IPS DF 19.7 (cell line): ENCODE results near the gene TRAF2.
"Not testable (repeated sequence)": the region's sequence is repeated elsewhere in the genome, so short reads cannot be mapped to it uniquely, and the experiment has no call there.

Experiments used
- DNase-seq: peaks from one replicate; pipeline ENCODE4 v3.0.0-alpha.2; 2013; ENCODE audit warnings: low read depth, low spot score

Gene TRAF2

GRCh38 chr9:136857581-136858412 is 28.5 kb upstream of the TRAF2 start:
- no peak for DNase-seq

DNA sequence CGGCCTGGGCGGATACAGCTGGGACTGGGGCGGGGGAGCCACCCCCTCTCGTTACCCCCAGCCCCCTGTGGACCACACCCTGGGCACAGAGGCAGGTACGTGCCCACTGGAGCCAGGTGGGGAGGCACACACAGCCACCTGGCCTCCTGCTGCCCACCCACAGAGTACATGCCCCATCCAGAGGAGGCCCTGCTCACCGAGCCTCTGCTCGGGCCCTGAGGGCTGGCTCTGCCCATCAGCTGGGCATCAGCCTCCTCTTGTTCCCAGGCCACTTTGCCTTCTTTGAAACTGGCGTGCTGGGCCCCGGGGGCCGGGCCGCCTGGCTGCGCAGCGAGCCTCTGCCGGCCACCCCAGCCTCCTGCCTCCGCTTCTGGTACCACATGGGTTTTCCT is 27.9 kb upstream of the TRAF2 start:
- no peak for DNase-seq

- DNase-seq: no peak
Observed at GRCh38 chr9:136858844-136859757, 27.2 kb upstream of the TRAF2 start.

DNA sequence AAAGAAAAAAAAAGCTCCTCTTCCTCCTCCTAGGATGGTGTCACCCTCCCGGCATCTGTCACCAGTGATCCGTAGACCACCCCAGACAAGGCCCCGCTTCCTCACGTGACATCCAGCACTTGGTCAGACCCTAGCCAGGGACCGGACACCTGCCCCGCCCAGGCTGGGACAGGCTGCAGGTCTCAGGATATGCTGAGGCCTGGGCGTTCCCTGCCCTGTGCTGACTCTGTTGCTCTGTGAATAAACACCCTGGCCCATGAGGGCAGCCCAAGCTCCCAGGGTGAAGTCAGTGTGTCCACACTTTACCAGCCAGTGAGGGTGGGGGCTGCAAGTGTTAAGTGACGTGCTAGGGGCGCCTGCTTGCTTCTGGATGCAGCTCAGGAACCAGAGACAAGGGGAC is 25.8 kb upstream of the TRAF2 start:
- DNase-seq: no peak

GRCh38 chr9:136860933-136861873 is 25.1 kb upstream of the TRAF2 start:
- no peak for DNase-seq

- no peak for DNase-seq
Observed at GRCh38 chr9:136861874-136862457, 24.4 kb upstream of the TRAF2 start.

DNA sequence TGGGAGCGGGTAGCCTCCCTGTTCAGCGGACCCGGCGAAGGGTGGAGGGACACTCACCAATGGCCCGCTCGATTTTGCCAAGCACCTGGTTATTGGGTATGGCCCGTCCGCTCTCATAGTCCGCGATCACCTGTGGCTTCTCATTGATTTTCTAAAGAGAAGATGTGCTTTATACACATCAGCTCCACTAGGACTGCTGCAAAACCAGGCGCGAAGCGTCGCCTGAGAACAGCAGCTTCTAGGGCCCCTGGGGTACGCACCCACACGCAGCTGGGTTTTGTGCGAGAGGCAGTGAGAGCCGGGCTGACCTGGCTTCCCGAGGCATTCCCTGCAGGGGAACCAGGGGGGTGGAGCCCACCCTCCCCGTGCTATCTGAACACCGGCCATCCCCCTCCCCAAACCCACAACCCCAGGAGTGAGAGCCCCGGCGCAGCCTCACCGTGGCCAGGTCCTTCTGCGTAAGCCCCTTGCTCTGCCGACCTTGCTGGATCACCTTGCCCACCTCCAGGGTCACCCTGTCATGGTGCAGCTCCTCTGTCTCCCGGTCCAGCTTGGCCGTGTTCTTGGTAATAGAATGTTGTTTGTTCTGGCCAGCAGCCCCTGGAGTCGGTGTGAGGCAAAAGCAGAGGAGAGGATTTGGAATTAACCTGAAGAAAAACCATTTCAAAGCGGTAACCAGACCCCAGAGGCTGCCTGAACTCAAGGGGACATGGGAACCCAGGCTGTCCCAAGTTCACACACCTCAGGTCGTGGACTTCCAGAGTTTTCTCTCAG is 23.3 kb upstream of the TRAF2 start:
- DNase-seq: no peak

GRCh38 chr9:136863623-136864273 is 22.6 kb upstream of the TRAF2 start:
- DNase-seq: no peak

- DNase-seq: no peak
Observed at GRCh38 chr9:136865041-136865767, 21.1 kb upstream of the TRAF2 start.

DNA sequence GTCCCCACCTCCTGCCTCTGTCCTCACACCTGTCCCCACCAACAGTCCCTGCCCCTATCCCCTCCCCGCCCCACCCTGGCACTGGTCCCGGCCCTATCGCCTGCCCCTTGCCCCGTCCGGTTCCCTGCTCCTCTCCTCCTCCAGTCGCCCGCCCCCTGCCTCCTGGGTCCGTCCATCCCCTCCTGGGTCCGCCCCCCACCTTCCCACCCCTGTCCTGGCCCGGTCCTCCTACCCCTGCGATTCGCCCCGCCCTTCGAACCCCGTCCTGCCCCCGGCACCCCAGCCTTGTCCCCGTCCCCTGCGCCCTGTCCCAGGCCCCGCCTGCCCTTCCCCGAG is 20.6 kb upstream of the TRAF2 start:
- no peak for DNase-seq

DNA sequence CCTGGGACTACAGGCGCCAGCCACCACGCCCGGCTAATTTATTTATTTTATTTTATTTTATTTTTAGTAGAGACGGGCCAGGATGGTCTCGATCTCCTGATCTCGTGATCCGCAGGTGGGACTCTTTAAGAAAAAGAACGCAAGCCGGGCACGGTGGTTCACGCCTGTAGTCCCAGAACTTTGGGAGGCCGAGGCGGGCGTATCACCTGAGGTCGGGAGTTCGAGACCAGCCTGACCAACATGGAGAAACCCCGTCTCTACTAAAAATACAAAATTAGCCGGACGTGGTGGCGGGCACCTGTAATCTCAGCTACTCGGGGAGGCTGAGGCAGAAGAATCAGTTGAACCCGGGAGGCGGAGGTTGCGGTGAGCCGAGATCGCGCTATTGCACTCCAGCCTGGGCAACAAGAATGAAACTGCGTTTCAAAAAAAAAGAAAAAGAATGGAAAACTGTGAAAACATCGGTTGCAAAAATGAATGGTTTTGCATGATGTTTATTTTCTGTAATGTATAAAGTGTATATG is 19.4 kb upstream of the TRAF2 start:
- not testable (repeated sequence) for DNase-seq

DNA sequence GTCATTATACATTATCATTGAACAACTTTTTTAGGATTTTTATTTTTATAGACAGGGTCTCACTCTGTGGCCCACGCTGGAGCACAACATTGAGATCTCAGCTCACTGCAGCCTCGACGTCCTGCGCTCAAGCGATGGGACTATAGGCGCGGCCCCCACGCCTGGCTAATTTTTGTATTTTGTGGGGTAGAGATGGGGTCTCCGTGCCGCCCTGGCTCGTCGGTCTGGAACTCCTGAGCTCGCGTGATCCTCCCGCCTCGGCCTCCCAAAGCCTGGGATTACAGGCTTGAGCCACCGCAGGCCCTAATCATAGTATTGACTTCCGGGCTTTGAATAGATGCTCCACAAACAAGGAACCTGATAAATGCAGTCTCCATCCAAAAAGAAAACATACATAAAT is 18.8 kb upstream of the TRAF2 start:
- no peak for DNase-seq

- no peak for DNase-seq
Observed at GRCh38 chr9:136867917-136868316, 18.4 kb upstream of the TRAF2 start.

DNA sequence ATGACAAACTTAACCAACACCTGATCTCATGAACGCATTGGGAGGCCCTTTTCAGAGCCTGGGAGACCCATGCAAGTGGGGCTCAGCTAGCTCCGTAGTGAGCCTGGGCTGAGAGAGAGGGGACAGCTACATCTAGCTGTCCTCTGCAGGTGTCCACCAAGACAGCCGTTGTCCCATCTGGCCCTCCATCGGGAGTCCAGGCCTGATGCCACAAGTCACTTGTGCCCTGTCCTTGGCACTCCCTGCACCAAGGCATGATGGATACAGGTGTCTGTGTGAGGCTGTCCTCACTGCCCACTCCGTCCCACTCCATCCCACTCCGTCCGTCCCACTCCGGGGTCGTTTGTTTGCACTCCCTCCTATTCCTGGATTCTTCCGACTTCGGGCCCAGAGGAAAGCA is 17.7 kb upstream of the TRAF2 start:
- DNase-seq: no peak

GRCh38 chr9:136869611-136870010 is 16.7 kb upstream of the TRAF2 start:
- DNase-seq: not testable (repeated sequence)

GRCh38 chr9:136875155-136875554 is 11.2 kb upstream of the TRAF2 start:
- DNase-seq: no peak

DNA sequence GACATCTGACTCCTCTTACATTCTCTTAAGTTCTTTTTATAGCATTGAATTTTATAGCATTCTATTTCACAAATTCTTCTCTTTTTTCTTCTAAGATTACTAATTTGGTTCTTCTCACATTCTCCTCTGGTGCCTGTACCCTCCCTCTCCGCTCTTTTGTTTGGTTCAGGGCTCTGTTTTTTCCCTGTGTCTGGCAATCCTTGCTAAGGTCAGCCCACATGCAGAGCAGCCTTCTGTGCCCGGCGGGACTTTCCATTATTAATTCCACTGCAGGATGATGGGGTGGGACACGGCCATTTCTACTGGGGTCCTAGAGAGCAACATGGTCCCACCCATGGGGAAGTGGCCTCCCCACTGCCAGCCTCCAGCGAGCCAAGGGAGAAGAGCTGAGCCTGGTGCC is 9.8 kb upstream of the TRAF2 start:
- no peak for DNase-seq

- DNase-seq: no peak
Observed at GRCh38 chr9:136880651-136881050, 5.7 kb upstream of the TRAF2 start.

DNA sequence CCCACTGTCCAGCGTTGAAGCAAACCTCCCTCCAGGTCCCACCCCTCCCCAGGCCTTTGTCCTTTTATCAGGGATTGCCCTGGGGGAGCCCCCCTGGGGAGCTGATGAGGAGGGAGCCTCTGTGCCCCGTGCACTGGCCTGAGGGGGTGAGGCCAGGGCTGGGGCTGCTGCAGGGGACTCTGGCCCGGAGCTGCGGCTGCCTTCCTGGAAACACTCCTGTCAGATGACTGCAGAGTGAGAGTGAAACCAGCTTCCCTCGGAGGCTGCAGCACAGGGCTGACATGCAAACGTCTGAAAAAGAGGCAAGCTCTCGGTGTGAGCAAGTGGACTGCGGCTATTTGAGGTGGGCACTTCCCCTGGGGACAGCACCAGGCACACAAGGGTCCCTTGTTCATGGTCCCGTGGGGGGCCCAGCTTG is 4.6 kb upstream of the TRAF2 start:
- no peak for DNase-seq
